A549 (cell line): ENCODE results near the gene ARHGAP19.

Source experiments
- RFX5 ChIP-seq: fragments of 450-650 bp; IDR thresholded peaks from 2 replicates; pipeline ENCODE4 v1.7.1; 2014; ENCODE audit warnings: antibody characterized with exemption, mild to moderate bottlenecking, moderate library complexity
- RNF2 ChIP-seq: fragments of 200-600 bp; sonication (generic); IDR thresholded peaks from 2 replicates; pipeline ENCODE4 v1.6.1; 2016; ENCODE audit warnings: low read depth, mild to moderate bottlenecking, antibody characterized with exemption, moderate library complexity, borderline replicate concordance
- TF ChIP-seq, protein P1 (sequence below): fragments of >200 bp; sonication (Bioruptor Twin); formaldehyde crosslinking; IDR thresholded peaks from 3 replicates; pipeline ENCODE4 v1.5.1; 2016

DNA sequence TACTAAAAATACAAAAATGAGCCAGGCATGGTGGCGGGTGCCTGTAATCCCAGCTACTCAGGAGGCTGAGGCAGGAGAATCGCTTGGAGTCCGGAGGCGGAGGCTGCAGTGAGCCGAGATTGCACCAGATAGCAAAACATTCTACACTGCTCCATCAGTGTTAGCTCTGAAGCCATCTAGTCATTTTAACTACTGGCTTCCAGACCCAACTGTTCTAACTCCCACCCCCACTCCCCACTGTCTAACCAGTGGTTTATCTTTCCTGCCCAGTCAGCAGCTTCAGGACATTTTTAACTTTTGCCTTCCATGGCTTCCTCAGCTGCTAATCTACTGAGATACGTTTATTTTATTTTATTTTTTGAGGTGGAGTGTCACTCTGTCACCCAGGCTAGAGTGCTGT lies 20.5 kb upstream of the ARHGAP19 start:
- TF ChIP-seq, protein P1, sequence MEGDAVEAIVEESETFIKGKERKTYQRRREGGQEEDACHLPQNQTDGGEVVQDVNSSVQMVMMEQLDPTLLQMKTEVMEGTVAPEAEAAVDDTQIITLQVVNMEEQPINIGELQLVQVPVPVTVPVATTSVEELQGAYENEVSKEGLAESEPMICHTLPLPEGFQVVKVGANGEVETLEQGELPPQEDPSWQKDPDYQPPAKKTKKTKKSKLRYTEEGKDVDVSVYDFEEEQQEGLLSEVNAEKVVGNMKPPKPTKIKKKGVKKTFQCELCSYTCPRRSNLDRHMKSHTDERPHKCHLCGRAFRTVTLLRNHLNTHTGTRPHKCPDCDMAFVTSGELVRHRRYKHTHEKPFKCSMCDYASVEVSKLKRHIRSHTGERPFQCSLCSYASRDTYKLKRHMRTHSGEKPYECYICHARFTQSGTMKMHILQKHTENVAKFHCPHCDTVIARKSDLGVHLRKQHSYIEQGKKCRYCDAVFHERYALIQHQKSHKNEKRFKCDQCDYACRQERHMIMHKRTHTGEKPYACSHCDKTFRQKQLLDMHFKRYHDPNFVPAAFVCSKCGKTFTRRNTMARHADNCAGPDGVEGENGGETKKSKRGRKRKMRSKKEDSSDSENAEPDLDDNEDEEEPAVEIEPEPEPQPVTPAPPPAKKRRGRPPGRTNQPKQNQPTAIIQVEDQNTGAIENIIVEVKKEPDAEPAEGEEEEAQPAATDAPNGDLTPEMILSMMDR, result no peak
- TF ChIP-seq RFX5 (no peak), RNF2 (no peak)
